Endothelial cell of umbilical vein (primary cell): ENCODE measurements around the gene DDOST. TPM values are rescaled to one million over a fixed set of nuclear protein-coding genes. Genes with fewer than 3 reads are reported as not detected.

Source experiments
- BruUV-seq: library from RNA; stranded (reverse); fragments of 400-500 nt; replicated peaks from 2 replicates; lab custom pipeline; 2021; lab: Mats Ljungman, UMichigan
- CTCF ChIA-PET: fragments of 300-600, 350-600 bp; sonication (Branson Sonifier 250); formaldehyde crosslinking; loops from one replicate; lab custom pipeline; 2021; ENCODE audit warnings: antibody characterized with exemption, inconsistent platforms; lab: Charles Lee
- POLR2A ChIA-PET: fragments of 300-600, 350-600 bp; sonication (Branson Sonifier 250); formaldehyde crosslinking; loops from one replicate; lab custom pipeline; 2021; ENCODE audit warnings: antibody characterized with exemption, inconsistent platforms; lab: Charles Lee
- DNase-seq: peaks from one replicate; pipeline ENCODE4 v3.0.0-alpha.2; 2011; ENCODE audit warnings: low read depth, low spot score
- FAIRE-seq: peaks from 2 replicates; lab custom pipeline; 2011; peaks lifted over from hg19 to GRCh38; lab: Jason Lieb, UNC
- H2AFZ ChIP-seq: 2 replicates; pipeline ENCODE4 v1.6.0; 2012; ENCODE audit warnings: low read depth, low read length, control low read depth, inconsistent platforms
- H3K27ac ChIP-seq: 2 replicates; pipeline ENCODE4 v1.5.1; 2011; ENCODE audit warnings: low read depth, mild to moderate bottlenecking, control low read depth, low read length, moderate library complexity; ENCODE audit not compliant: insufficient read depth
- H3K27me3 ChIP-seq, 2 experiments: 2 replicates each; pipeline versions ENCODE4 v1.6.0 to v1.6.1; 2011; ENCODE audit warnings: low read length in 2 of 2, mixed read lengths in 1 of 2; ENCODE audit not compliant: control insufficient read depth in 2 of 2, insufficient read depth in 2 of 2
- H3K36me3 ChIP-seq, 2 experiments: 2 replicates in 1 of 2; 3 replicates in 1 of 2; pipeline ENCODE4 v1.5.1; 2011; ENCODE audit warnings: low read length in 2 of 2, mild to moderate bottlenecking in 1 of 2, moderate library complexity in 1 of 2; ENCODE audit not compliant: control insufficient read depth in 2 of 2, insufficient read depth in 2 of 2; ENCODE audit errors: extremely low read depth in 1 of 2
- H3K4me1 ChIP-seq: 3 replicates; pipeline ENCODE4 v1.5.1; 2011; ENCODE audit warnings: mild to moderate bottlenecking, low read length; ENCODE audit not compliant: control insufficient read depth, insufficient read depth; ENCODE audit errors: extremely low read depth
- H3K4me2 ChIP-seq: 2 replicates; pipeline ENCODE4 v1.6.1; 2011; ENCODE audit warnings: low read length, control low read depth, mixed read lengths; ENCODE audit not compliant: insufficient read depth
- H3K4me3 ChIP-seq, 3 experiments: fragments of 200-600 bp in 1 of 3; sonication (generic), shearing (Covaris generic) in 1 of 3; replicated peaks in 1 of 3; 2 replicates each; pipeline ENCODE4 v1.5.1; 2011 to 2016; ENCODE audit warnings: control low read depth in 3 of 3, low read length in 3 of 3, mild to moderate bottlenecking in 2 of 3, inconsistent platforms in 1 of 3, low read depth in 1 of 3, moderate library complexity in 1 of 3; ENCODE audit not compliant: insufficient read depth in 1 of 3
- H3K79me2 ChIP-seq: 2 replicates; pipeline ENCODE4 v1.6.0; 2012; ENCODE audit warnings: low read length, inconsistent platforms; ENCODE audit not compliant: control insufficient read depth, insufficient read depth
- H3K9ac ChIP-seq: replicated peaks from 2 replicates; pipeline ENCODE3; 2011; ENCODE audit warnings: low read length, control low read depth; ENCODE audit not compliant: insufficient read depth; ENCODE audit errors: extremely low read depth
- H3K9me1 ChIP-seq: replicated peaks from 3 replicates; pipeline ENCODE4 v1.6.0; 2011; ENCODE audit warnings: mild to moderate bottlenecking, low read length; ENCODE audit not compliant: control insufficient read depth, insufficient read depth; ENCODE audit errors: extremely low read depth
- H3K9me3 ChIP-seq: replicated peaks from 2 replicates; pipeline ENCODE4 v1.5.1; 2012; ENCODE audit warnings: low read length, inconsistent platforms; ENCODE audit not compliant: control insufficient read depth, insufficient read depth
- H4K20me1 ChIP-seq: replicated peaks from 2 replicates; pipeline ENCODE3; 2011; ENCODE audit warnings: mild to moderate bottlenecking, low read length; ENCODE audit not compliant: control insufficient read depth, insufficient read depth; ENCODE audit errors: extremely low read depth
- EZH2 ChIP-seq: IDR thresholded peaks from 2 replicates; pipeline ENCODE4 v1.6.1; 2012; ENCODE audit warnings: borderline replicate concordance, low read depth, mild to moderate bottlenecking, moderate library complexity, low read length, inconsistent platforms; ENCODE audit not compliant: severe bottlenecking
- GATA2 ChIP-seq: IDR thresholded peaks from 2 replicates; pipeline ENCODE4 v1.7.0; 2011; ENCODE audit warnings: low read depth, mild to moderate bottlenecking, moderate library complexity, mixed read lengths, low read length; ENCODE audit not compliant: insufficient read length, insufficient read depth
- JUN ChIP-seq: IDR thresholded peaks from 2 replicates; pipeline ENCODE4 v1.6.1; 2011; ENCODE audit warnings: borderline replicate concordance, low read depth; ENCODE audit not compliant: insufficient read length, insufficient read depth
- POLR2A ChIP-seq: IDR thresholded peaks from 2 replicates; pipeline ENCODE4 v1.6.1; 2012; ENCODE audit warnings: low read depth, mild to moderate bottlenecking, control low read depth, low read length
- dilution Hi-C: fragments of 300-500 bp; cut with MboI; formaldehyde crosslinking; loops from one replicate; pipeline ENCODE4 v1.15.0; 2019; ENCODE audit warnings: low sequenced_read_pairs; ENCODE audit not compliant: extremely low pct_ligation_motif_present
- intact Hi-C: fragments of 100-400 bp; cut with micrococcal nuclease; formaldehyde crosslinking; loops from one replicate; pipeline ENCODE4 v1.10.0; 2022
- polyA plus RNA-seq, 4 experiments: library from polyadenylated mRNA; depleted of rRNA in 3 of 4; stranded (reverse) in 3 of 4; unstranded in 1 of 4; fragments of >200 nt; gene quantifications; 2 replicates each; pipeline versions ENCODE4 v1.2.1 to v1.2.3, GENCODE V29; 2011 to 2012; ENCODE audit warnings: missing spikeins in 1 of 4
- total RNA-seq: library from RNA; stranded (reverse); gene quantifications from 2 replicates; pipeline ENCODE4 v1.2.3, GENCODE V29; 2021
- TF ChIP-seq, protein P1 (sequence below), 2 donors: IDR thresholded peaks; 1 replicate in 1 of 2; 2 replicates in 1 of 2; pipeline ENCODE4 v1.5.1; 2011; ENCODE audit warnings: low read length in 2 of 2, mild to moderate bottlenecking in 2 of 2, moderate library complexity in 2 of 2, control low read depth in 1 of 2, inconsistent platforms in 1 of 2, low read depth in 1 of 2; ENCODE audit not compliant: insufficient read depth in 1 of 2; ENCODE audit errors: extremely low read depth in 1 of 2
- TF ChIP-seq, protein P2 (sequence below): IDR thresholded peaks from 2 replicates; pipeline ENCODE4 v1.6.1; 2011; ENCODE audit not compliant: insufficient read depth, insufficient read length

The DDOST gene
- total and polyA plus RNA-seq, 2 donors (not counting 3 experiments of a cell fraction or from before 2014, with no cell fraction given), result 319 to 533 TPM

DNA sequence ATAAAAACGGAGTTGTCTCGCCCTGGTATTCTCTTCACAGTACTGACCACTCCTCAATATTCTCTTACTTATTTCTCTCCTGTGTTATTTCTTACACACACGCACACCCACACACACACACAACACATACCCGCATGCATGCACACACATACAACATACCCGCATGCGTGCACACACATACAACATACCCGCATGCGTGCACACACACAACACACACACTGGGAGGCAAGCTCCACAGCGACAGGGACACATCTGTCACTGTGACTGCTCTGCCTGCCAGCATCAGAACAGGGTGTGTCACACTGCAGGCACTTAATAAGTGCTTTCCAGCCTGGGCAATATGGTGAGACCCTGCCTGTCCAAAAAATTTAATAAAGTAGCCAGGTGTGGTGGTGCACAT is 20.8 kb upstream of the DDOST start:
- intact Hi-C loops (no loop called here), dilution Hi-C loops (no loop called here)
- CTCF ChIA-PET, result interaction anchor here (1.2 kb wide), 1 partner anchor 15 kb away, joined by 3 read pairs; no protein-coding TSS in a partner anchor

More for the DNA sequence above, 20.8 kb upstream of the DDOST start:
- no TSS peak for BruUV-seq
- H3K9me3 ChIP-seq, result no peaks in the 10 kb centered on the region
- no peak overlapping the region for H3K9ac ChIP-seq
- no peak overlapping the region for H3K27ac ChIP-seq
- no peaks in the 10 kb centered on the region for H3K79me2 ChIP-seq
- POLR2A ChIA-PET, result no interaction called here
- H3K9me1 ChIP-seq, result no peaks in the 10 kb centered on the region
- no peak overlapping the region for H2AFZ ChIP-seq
- FAIRE-seq (no peak), DNase-seq (no peak)
- peaks cover 7% of the 10 kb centered on the region for H3K4me1 ChIP-seq
- no peaks in the 10 kb centered on the region for H3K36me3 ChIP-seq
- peaks cover 0 to 3% of the 10 kb centered on the region in 2 experiments for H3K27me3 ChIP-seq
- H4K20me1 ChIP-seq, result no peaks in the 10 kb centered on the region
- H3K4me2 ChIP-seq, result no peak overlapping the region
- H3K4me3 ChIP-seq, result no peak overlapping the region
- TF ChIP-seq EZH2, result no peak
- TF ChIP-seq POLR2A, result no peak
- TF ChIP-seq, protein P1, sequence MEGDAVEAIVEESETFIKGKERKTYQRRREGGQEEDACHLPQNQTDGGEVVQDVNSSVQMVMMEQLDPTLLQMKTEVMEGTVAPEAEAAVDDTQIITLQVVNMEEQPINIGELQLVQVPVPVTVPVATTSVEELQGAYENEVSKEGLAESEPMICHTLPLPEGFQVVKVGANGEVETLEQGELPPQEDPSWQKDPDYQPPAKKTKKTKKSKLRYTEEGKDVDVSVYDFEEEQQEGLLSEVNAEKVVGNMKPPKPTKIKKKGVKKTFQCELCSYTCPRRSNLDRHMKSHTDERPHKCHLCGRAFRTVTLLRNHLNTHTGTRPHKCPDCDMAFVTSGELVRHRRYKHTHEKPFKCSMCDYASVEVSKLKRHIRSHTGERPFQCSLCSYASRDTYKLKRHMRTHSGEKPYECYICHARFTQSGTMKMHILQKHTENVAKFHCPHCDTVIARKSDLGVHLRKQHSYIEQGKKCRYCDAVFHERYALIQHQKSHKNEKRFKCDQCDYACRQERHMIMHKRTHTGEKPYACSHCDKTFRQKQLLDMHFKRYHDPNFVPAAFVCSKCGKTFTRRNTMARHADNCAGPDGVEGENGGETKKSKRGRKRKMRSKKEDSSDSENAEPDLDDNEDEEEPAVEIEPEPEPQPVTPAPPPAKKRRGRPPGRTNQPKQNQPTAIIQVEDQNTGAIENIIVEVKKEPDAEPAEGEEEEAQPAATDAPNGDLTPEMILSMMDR (IDR thresholded peaks at IDR 0.05; ENCODE audit: extremely low read depth in 1 of 2, insufficient read depth in 1 of 2, low read depth in 1 of 2, low read length in 2 of 2), result no peak
- TF ChIP-seq, protein P2, sequence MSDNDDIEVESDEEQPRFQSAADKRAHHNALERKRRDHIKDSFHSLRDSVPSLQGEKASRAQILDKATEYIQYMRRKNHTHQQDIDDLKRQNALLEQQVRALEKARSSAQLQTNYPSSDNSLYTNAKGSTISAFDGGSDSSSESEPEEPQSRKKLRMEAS, result no peak
- TF ChIP-seq JUN, result no peak
- TF ChIP-seq GATA2, result no peak
